OCI-LY1 (cell line): ENCODE results near the gene RNH1.
"Not testable (repeated sequence)": the region's sequence is repeated elsewhere in the genome, so short reads cannot be mapped to it uniquely, and the experiment has no call there.

Experiments
- H2AFZ ChIP-seq: fragments of 200-600 bp; sonication (generic), shearing (Covaris generic); 2 replicates; pipeline ENCODE4 v1.6.0; 2014; ENCODE audit warnings: antibody characterized with exemption, mild to moderate bottlenecking, low read length
- H3F3A ChIP-seq: fragments of 200-600 bp; sonication (generic), shearing (Covaris generic); 2 replicates; pipeline ENCODE4 v1.6.0; 2014; ENCODE audit warnings: mild to moderate bottlenecking, antibody characterized with exemption, low read length, moderate library complexity; ENCODE audit not compliant: insufficient read depth
- H3K27ac ChIP-seq: fragments of 200-600 bp; sonication (generic); 2 replicates; pipeline ENCODE4 v1.5.1; 2014; ENCODE audit warnings: low read length, mixed run types, mild to moderate bottlenecking, low read depth; ENCODE audit not compliant: poor library complexity, severe bottlenecking
- H3K27me3 ChIP-seq: fragments of 200-600 bp; sonication (generic); 2 replicates; pipeline ENCODE4 v1.6.0; 2014; ENCODE audit warnings: antibody characterized with exemption, mild to moderate bottlenecking, low read length, moderate library complexity; ENCODE audit not compliant: insufficient read depth
- H3K36me3 ChIP-seq: fragments of 200-600 bp; sonication (generic); 2 replicates; pipeline ENCODE4 v1.6.1; 2014; ENCODE audit warnings: mild to moderate bottlenecking, antibody characterized with exemption, low read length, moderate library complexity, mixed read lengths; ENCODE audit not compliant: insufficient read depth
- H3K4me1 ChIP-seq: fragments of 200-600 bp; sonication (generic); 2 replicates; pipeline ENCODE4 v1.5.1; 2014; ENCODE audit warnings: mild to moderate bottlenecking, low read length, moderate library complexity; ENCODE audit not compliant: insufficient read depth, severe bottlenecking
- H3K4me2 ChIP-seq: fragments of 200-600 bp; sonication (generic), shearing (Covaris generic); 2 replicates; pipeline ENCODE4 v1.6.1; 2014; ENCODE audit warnings: low read length
- H3K4me3 ChIP-seq: fragments of 200-600 bp; sonication (generic); 2 replicates; pipeline ENCODE4 v1.5.1; 2014; ENCODE audit warnings: low read length, low read depth, mild to moderate bottlenecking, mixed read lengths; ENCODE audit not compliant: poor library complexity, severe bottlenecking
- H3K79me2 ChIP-seq: fragments of 200-600 bp; shearing (Covaris generic); 2 replicates; pipeline ENCODE4 v1.6.1; 2016; ENCODE audit warnings: mixed run types, low read length, mixed read lengths; ENCODE audit not compliant: insufficient read depth
- H3K9ac ChIP-seq: fragments of 200-600 bp; sonication (generic), shearing (Covaris generic); 2 replicates; pipeline ENCODE4 v1.6.1; 2014; ENCODE audit warnings: mild to moderate bottlenecking, low read length, mixed read lengths
- H3K9me2 ChIP-seq: fragments of 200-600 bp; sonication (generic), shearing (Covaris generic); 2 replicates; pipeline ENCODE4 v1.6.1; 2014; ENCODE audit warnings: low read depth, mild to moderate bottlenecking, low read length, mixed read lengths
- H3K9me3 ChIP-seq: fragments of 200-600 bp; shearing (Covaris generic); 2 replicates; pipeline ENCODE4 v1.6.1; 2014; ENCODE audit warnings: low read length, mixed read lengths
- H4K20me1 ChIP-seq: fragments of 200-600 bp; sonication (generic), shearing (Covaris generic); 2 replicates; pipeline ENCODE4 v1.6.0; 2016; ENCODE audit warnings: mild to moderate bottlenecking, low read length; ENCODE audit not compliant: insufficient read depth
- EZH2 ChIP-seq: fragments of 200-600 bp; sonication (generic), shearing (Covaris generic); IDR thresholded peaks from 2 replicates; pipeline ENCODE4 v1.8.0; 2017; ENCODE audit warnings: borderline replicate concordance, mixed run types, mild to moderate bottlenecking, antibody characterized with exemption, low read length, moderate library complexity, mixed read lengths
- TF ChIP-seq, protein P1 (sequence below): fragments of 200-600 bp; sonication (generic), shearing (Covaris generic); IDR thresholded peaks from 2 replicates; pipeline ENCODE4 v1.5.1; 2017; ENCODE audit warnings: mild to moderate bottlenecking, antibody characterized with exemption, low read length, moderate library complexity, mixed read lengths

RNH1 gene

DNA sequence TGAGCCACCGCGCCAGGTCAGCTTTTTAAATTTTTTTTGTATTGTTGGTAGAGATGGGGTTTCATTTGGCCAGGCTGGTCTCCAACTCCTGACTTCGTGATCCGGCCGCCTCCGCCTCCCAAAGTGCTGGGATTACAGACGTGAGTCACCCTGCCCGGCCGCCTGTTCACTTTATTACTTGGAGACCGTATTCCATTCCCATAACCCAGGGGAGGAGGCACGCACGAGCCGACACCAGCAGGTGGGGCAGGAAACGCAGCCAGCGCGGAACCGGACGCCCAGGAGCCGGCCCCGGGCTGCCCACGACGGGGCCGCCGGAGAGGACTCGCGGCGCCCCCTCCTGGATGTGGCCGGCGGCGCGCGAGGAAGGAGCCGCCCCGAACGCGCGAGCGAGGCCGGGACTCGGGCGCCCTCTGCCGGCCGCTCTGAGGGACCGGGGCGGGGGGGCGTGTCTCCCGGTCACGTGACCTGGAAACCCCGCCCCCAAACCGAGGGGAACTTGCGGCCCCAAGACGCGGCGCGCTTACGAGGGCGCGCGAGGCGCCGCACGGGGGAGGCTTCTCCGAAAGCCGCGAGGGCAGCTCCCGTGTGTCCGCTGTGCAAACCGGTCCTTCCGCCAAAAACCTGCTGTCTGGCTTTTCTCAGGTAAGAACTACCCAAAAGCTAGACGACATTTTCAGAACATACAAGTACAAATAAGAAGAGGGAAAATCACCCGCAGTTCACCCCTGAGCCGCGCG is 11.6 kb upstream of the RNH1 start:
- H3K9me2 ChIP-seq = no peaks in the 10 kb centered on the region
- H3K4me3 ChIP-seq = no peak overlapping the region
- H2AFZ ChIP-seq = no peak overlapping the region
- no peak for TF ChIP-seq EZH2
- TF ChIP-seq, protein P1, sequence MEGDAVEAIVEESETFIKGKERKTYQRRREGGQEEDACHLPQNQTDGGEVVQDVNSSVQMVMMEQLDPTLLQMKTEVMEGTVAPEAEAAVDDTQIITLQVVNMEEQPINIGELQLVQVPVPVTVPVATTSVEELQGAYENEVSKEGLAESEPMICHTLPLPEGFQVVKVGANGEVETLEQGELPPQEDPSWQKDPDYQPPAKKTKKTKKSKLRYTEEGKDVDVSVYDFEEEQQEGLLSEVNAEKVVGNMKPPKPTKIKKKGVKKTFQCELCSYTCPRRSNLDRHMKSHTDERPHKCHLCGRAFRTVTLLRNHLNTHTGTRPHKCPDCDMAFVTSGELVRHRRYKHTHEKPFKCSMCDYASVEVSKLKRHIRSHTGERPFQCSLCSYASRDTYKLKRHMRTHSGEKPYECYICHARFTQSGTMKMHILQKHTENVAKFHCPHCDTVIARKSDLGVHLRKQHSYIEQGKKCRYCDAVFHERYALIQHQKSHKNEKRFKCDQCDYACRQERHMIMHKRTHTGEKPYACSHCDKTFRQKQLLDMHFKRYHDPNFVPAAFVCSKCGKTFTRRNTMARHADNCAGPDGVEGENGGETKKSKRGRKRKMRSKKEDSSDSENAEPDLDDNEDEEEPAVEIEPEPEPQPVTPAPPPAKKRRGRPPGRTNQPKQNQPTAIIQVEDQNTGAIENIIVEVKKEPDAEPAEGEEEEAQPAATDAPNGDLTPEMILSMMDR = peak; percentile 96
- H3K27me3 ChIP-seq = no peaks in the 10 kb centered on the region
- H3K4me1 ChIP-seq = no peaks in the 10 kb centered on the region
- no peaks in the 10 kb centered on the region for H3K79me2 ChIP-seq
- 0 out of 2 replicates have a peak, but pooled peaks cover 5% of the 10 kb centered on the region for H3K9me3 ChIP-seq
- H4K20me1 ChIP-seq = no peaks in the 10 kb centered on the region
- H3K36me3 ChIP-seq = no peaks in the 10 kb centered on the region; the same call in 1 of the 2 replicates
- H3K9ac ChIP-seq = no peak overlapping the region
- H3K4me2 ChIP-seq = peak overlapping the region; percentile 49
- H3K27ac ChIP-seq = no peak overlapping the region
- H3F3A ChIP-seq = no peaks in the 10 kb centered on the region

DNA sequence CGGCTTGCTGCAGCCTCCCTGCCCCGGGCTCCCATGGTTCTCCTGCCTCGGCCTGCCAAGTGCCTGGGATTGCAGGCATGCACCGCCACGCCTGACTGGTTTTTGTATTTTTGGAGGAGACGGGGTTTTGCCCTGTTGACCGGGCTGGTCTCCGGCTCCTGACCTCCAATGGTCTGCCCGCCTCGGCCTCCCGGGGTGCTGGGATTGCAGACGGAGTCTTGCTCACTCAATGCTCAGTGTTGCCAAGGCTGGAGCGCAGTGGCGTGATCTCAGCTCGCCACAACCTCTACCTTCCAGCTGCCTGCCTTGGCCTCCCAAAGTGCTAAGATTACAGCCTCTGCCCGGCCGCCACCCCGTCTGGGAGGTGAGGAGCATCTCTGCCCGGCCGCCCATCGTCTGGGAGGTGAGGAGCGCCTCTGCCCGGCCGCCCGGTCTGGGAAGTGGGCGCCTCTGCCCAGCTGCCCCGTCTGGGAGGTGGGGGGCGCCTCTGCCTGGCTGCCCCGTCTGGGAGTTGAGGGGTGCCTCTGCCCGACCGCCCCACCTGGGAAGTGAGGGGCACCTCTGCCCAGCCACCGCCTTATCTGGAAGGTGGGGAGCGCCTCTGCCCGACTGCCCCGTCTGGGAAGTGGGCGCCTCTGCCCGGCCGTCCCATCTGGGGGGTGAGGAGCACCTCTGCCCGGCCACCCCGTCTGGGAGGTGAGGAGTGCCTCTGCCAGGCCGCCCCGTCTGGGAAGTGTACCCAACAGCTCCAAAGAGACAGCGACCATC is 10.1 kb upstream of the RNH1 start:
- not testable (repeated sequence) for H4K20me1 ChIP-seq, H3K4me2 ChIP-seq, H3K9me2 ChIP-seq, H3K9ac ChIP-seq, H3K27me3 ChIP-seq, H2AFZ ChIP-seq, H3F3A ChIP-seq, H3K27ac ChIP-seq, H3K9me3 ChIP-seq, H3K79me2 ChIP-seq, H3K36me3 ChIP-seq, H3K4me1 ChIP-seq, H3K4me3 ChIP-seq

DNA sequence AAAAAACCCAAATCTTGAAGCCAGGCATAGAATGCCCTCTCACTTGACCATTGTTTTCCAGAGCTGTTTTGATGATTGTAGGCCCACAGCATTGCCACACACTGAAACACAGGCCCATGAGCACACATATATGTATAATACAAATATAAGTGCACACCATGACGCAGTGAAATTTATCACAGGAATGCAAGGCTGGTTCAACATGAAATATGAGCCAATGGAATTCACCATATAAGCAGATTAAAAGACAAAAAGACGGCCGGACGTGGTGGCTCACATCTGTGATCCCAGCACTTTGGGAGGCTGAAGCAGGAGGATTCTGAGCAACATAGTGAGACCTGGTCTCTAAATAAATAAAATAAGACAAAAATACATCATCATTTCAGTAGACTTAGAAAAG is 9.4 kb upstream of the RNH1 start:
- no peaks in the 10 kb centered on the region for H4K20me1 ChIP-seq
- H3K27me3 ChIP-seq = no peaks in the 10 kb centered on the region
- no peak overlapping the region for H3K27ac ChIP-seq
- no peak overlapping the region for H3K4me3 ChIP-seq
- H3K9me2 ChIP-seq = no peaks in the 10 kb centered on the region
- no peaks in the 10 kb centered on the region for H3K79me2 ChIP-seq
- peaks cover 4% of the 10 kb centered on the region; the same call in 1 of the 2 replicates for H3K36me3 ChIP-seq
- peaks cover 5% of the 10 kb centered on the region for H3K4me1 ChIP-seq
- 0 out of 2 replicates have a peak, but pooled peaks cover 5% of the 10 kb centered on the region for H3K9me3 ChIP-seq
- TF ChIP-seq, protein P1 = no peak
- TF ChIP-seq EZH2 = no peak
- H2AFZ ChIP-seq = no peak overlapping the region
- H3K4me2 ChIP-seq = no peak overlapping the region
- no peaks in the 10 kb centered on the region for H3F3A ChIP-seq
- no peak overlapping the region for H3K9ac ChIP-seq
